Body of pancreas (tissue), 4 donors: Measurements from ENCODE around the gene UPK3A. TPM values are rescaled to one million over a fixed set of nuclear protein-coding genes. Genes with fewer than 3 reads are reported as not detected.
A peak's percentile ranks its signal among the peaks of the same experiment; 100 is the strongest.

Source experiments
- ATAC-seq: fragments of 150-250 bp; one replicate; pipeline ENCODE4 v1.9.1; 2016
- DNase-seq, 4 donors: peaks; one replicate each; pipeline ENCODE4 v3.0.0-alpha.2; 2019
- H3K27ac ChIP-seq, 4 donors: fragments of 200-600 bp; sonication (generic); 1 replicate in 3 of 4; 2 replicates in 1 of 4; pipeline versions ENCODE4 v1.5.1 to v1.6.1; 2016 to 2019; ENCODE audit warnings: mild to moderate bottlenecking in 1 of 4, mixed read lengths in 1 of 4, moderate library complexity in 1 of 4
- H3K27me3 ChIP-seq, 2 donors: fragments of 200-600 bp; sonication (generic); one replicate each; pipeline ENCODE4 v1.6.0; 2016; ENCODE audit warnings: mild to moderate bottlenecking in 1 of 2
- H3K36me3 ChIP-seq, 2 donors: fragments of 200-600 bp; sonication (generic); replicated peaks in 1 of 2; 2 replicates each; pipeline ENCODE4 v1.5.1; 2016; ENCODE audit warnings: low read depth in 2 of 2; ENCODE audit not compliant: insufficient read depth in 1 of 2
- H3K4me1 ChIP-seq: fragments of 200-600 bp; sonication (generic); one replicate; pipeline ENCODE4 v1.6.0; 2016
- H3K4me3 ChIP-seq, 2 donors: fragments of 200-600 bp; sonication (generic); 1 replicate in 1 of 2; 2 replicates in 1 of 2; pipeline ENCODE4 v1.5.1; 2016 to 2019
- H3K9me3 ChIP-seq, 3 donors: fragments of 200-600 bp; sonication (generic); 1 replicate in 2 of 3; 2 replicates in 1 of 3; pipeline ENCODE4 v1.5.1; 2016
- POLR2A ChIP-seq, 3 donors: fragments of 450-650 bp; IDR thresholded peaks; one replicate each; pipeline ENCODE4 v1.6.1; 2016; ENCODE audit warnings: antibody characterized with exemption in 3 of 3, mild to moderate bottlenecking in 2 of 3
- WGBS, 2 donors: methylation state at CpG; one replicate each; pipeline ENCODE4 v1.1.5; 2017; 5-methylcytosine and 5-hydroxymethylcytosine counted together
- intact Hi-C: fragments of 100-400 bp; cut with DNase I; formaldehyde crosslinking; loops from one replicate; pipeline ENCODE4 v1.15.1; 2023
- total RNA-seq, 2 donors: library from RNA; depleted of rRNA; stranded (reverse); fragments of >200 nt; gene quantifications; one replicate each; pipeline ENCODE4 v1.1.0, GENCODE V29; 2016
- TF ChIP-seq, protein P1 (sequence below), 7 experiments: fragments of 450-650 bp in 4 of 7; fragments of 200-600 bp in 3 of 7; sonication (generic) in 3 of 7; IDR thresholded peaks; one replicate each; pipeline ENCODE4 v1.5.1; 2016 to 2019; ENCODE audit warnings: antibody characterized with exemption in 7 of 7

UPK3A gene
- total RNA-seq, 2 donors from 2014 or later: not detected

- Histone ChIP-seq H3K27ac (no peak overlapping the region), H3K36me3 (no peaks in the 10 kb centered on the region), H3K27me3 (no peaks in the 10 kb centered on the region), H3K4me3 (peak overlapping the region in 1 of 2 donors; percentile 48), H3K9me3 (no peaks in the 10 kb centered on the region), H3K4me1 (peaks cover 10% of the 10 kb centered on the region)
- peak; percentile 38 to 50 (median 40) for DNase-seq
- peak; percentile 21 for ATAC-seq
- no peak for TF ChIP-seq POLR2A (IDR thresholded peaks at IDR 0.05)
- TF ChIP-seq, protein P1, sequence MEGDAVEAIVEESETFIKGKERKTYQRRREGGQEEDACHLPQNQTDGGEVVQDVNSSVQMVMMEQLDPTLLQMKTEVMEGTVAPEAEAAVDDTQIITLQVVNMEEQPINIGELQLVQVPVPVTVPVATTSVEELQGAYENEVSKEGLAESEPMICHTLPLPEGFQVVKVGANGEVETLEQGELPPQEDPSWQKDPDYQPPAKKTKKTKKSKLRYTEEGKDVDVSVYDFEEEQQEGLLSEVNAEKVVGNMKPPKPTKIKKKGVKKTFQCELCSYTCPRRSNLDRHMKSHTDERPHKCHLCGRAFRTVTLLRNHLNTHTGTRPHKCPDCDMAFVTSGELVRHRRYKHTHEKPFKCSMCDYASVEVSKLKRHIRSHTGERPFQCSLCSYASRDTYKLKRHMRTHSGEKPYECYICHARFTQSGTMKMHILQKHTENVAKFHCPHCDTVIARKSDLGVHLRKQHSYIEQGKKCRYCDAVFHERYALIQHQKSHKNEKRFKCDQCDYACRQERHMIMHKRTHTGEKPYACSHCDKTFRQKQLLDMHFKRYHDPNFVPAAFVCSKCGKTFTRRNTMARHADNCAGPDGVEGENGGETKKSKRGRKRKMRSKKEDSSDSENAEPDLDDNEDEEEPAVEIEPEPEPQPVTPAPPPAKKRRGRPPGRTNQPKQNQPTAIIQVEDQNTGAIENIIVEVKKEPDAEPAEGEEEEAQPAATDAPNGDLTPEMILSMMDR (IDR thresholded peaks at IDR 0.05): no peak
- intact Hi-C loops: no loop called here
- 1 to 2% methylated on average over 19 to 31 of the region's 47 CpGs for WGBS, 2 donors
Measured at GRCh38 chr22:45268167-45268957, 16.4 kb upstream of the UPK3A start.

DNA sequence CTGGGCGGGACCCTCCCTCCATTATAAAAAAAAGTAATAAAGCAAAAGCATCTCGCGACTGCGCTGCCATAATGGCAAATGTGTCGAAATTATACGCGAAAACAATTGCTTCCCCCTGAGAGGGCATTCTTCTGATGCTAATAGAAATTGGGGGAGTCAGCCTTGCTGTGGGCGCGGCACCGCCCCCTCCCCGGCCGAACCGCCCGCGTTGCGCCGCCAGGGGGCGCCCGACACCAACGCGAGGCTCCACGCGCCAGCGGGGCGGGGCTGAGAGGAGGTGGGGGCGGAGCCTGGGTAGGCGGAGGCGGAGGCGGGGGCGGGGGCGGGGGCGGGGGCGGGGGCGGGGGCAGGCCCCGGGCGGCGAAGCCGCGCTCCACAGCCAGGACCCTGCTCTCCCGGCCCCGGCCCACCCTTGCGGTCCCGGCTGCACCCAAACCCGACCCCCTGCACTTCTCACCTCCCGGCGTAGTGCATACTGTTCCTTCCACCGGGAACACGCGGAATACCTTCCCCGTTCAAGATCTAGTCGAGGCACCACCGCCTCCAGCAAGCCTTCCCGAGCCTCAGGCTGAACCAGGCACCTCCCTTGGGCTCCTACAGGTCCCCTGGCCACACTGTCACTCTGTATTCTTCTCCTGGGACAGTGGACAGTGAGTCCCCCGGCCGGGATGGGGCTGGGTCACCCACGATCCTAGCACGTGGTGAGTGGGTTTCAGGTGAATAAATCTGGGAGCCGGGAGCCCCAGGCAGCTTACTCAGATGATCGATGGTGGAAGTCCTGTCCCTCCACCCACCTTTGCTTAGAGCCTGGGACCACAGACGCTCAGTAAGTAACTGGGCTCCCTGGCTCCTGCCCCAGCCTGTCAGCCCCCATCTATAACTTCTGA is 15.5 kb upstream of the UPK3A start:
- H3K4me3 ChIP-seq: peak overlapping the region in 1 of 2 donors; percentile 48
- peaks cover 14% of the 10 kb centered on the region for H3K4me1 ChIP-seq
- 1 to 7% methylated on average over 14 to 60 of the region's 60 CpGs for WGBS, 2 donors
- H3K9me3 ChIP-seq: no peaks in the 10 kb centered on the region
- TF ChIP-seq, protein P1 (IDR thresholded peaks at IDR 0.05): peak; percentile 73 to 98 (median 90)
- TF ChIP-seq POLR2A (IDR thresholded peaks at IDR 0.05): no peak
- peak overlapping the region in 1 of 4 donors; percentile 13 for H3K27ac ChIP-seq
- no peaks in the 10 kb centered on the region for H3K27me3 ChIP-seq
- peak; percentile 88 for ATAC-seq
- H3K36me3 ChIP-seq: no peaks in the 10 kb centered on the region
- peak; percentile 85 to 90 (median 87) for DNase-seq
- intact Hi-C loops: no loop called here

GRCh38 chr22:45270095-45271020 is 14.4 kb upstream of the UPK3A start:
- Histone ChIP-seq H3K9me3 (no peaks in the 10 kb centered on the region), H3K27me3 (no peaks in the 10 kb centered on the region), H3K27ac (no peak overlapping the region), H3K4me1 (peaks cover 14% of the 10 kb centered on the region), H3K4me3 (no peak overlapping the region), H3K36me3 (no peaks in the 10 kb centered on the region)
- TF ChIP-seq, protein P1 (IDR thresholded peaks at IDR 0.05): no peak
- no peak for TF ChIP-seq POLR2A (IDR thresholded peaks at IDR 0.05)
- intact Hi-C loops: loop anchor here (5.0 to 10.0 kb wide), 2 partner anchors 162 to 284 kb away; no protein-coding TSS in a partner anchor
- no peak for ATAC-seq
- WGBS, 2 donors: 71 to 83% methylated on average over 14 to 16 of the region's 16 CpGs
- DNase-seq: no peak

DNA sequence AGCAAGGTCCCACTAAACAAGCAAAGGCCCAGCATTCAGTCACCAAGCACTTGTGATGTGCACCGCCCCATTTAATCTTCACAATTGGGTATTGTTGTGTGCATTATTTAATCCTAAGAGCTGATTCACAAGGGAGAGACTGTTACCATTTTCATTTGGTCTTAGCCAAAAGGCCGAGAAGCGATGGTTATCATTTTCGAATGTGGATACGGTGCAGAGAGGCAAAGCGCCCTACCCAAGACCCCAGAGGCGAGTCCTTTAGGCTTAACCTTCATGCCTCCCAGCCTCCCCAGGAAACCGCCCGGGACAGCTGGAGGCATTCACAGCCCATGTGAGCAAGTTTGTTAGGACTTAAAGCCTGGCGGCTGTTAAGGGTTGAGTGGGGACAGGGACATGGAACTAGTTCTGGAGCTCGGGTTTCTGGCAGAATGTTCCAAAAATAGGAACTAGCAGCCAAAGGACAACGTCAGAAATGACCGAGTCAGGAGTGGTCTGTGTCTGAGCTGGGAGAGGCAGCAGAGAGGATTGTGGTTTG is 13.0 kb upstream of the UPK3A start:
- intact Hi-C loops: loop anchor here (5.0 to 10.0 kb wide), 2 partner anchors 161 to 283 kb away; no protein-coding TSS in a partner anchor
- no peak for ATAC-seq
- Histone ChIP-seq H3K36me3 (no peaks in the 10 kb centered on the region), H3K4me1 (peaks cover 14% of the 10 kb centered on the region), H3K27ac (no peak overlapping the region), H3K27me3 (no peaks in the 10 kb centered on the region), H3K9me3 (no peaks in the 10 kb centered on the region), H3K4me3 (no peak overlapping the region)
- peak in 2 of 4 donors; percentile 44 to 66 for DNase-seq
- 57 to 60% methylated on average over 13 of the region's 13 CpGs for WGBS, 2 donors
- TF ChIP-seq, protein P1 (IDR thresholded peaks at IDR 0.05): no peak
- no peak for TF ChIP-seq POLR2A (IDR thresholded peaks at IDR 0.05)
